GM21717 (cell line): ENCODE results near the gene GPR162.

Experiments used
- ATAC-seq: cut with Tn5 transposase; IDR thresholded peaks from one replicate; pipeline ENCODE4 v1.9.1; 2021; ENCODE audit warnings: mild to moderate bottlenecking, moderate library complexity; ENCODE audit not compliant: unreplicated experiment

GPR162 gene

GRCh38 chr12:6834254-6834653 is 12.6 kb downstream of the GPR162 start:
- ATAC-seq = no peak

GRCh38 chr12:6834873-6835272 is 13.3 kb downstream of the GPR162 start:
- ATAC-seq = no peak

- ATAC-seq = no peak
These were observed 15.2 kb downstream of the GPR162 start for GRCh38 chr12:6836851-6837250.

DNA sequence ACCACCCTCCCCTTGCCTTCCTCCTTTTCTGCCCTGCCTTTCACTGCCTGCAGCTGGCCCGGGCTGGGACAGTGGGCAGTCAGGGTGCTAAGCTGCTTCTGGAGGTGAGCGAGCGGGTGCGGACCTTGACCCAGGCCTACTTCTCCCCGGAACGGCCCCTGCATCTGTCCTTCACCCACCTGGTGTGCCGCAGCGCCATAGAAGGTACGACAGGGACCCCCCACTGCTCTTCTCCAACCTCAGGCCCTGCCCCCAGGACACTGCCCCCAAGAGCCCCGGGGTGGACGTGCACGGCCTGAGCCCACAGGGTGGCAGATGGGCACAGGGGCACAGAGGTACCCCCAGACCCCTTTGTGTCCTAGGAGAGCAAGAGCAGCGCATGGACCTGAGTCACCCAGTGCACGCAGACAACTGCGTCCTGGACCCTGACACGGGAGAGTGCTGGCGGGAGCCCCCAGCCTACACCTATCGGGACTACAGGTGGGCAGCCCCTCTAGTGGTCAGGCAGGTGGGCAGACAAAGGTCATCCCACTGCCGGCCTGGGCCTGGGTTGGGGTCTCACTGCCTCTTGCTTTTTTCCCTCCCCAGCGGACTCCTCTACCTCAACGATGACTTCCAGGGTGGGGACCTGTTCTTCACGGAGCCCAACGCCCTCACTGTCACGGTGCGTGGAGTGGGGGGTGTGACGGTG is 15.9 kb downstream of the GPR162 start:
- ATAC-seq = no peak

- ATAC-seq = no peak
These were observed 17.2 kb downstream of the GPR162 start for GRCh38 chr12:6838854-6839253.

- peak; percentile 70 for ATAC-seq
These were observed 18.0 kb downstream of the GPR162 start for GRCh38 chr12:6839482-6840201.

- ATAC-seq = no peak
These were observed 18.7 kb downstream of the GPR162 start for GRCh38 chr12:6840330-6840729.

DNA sequence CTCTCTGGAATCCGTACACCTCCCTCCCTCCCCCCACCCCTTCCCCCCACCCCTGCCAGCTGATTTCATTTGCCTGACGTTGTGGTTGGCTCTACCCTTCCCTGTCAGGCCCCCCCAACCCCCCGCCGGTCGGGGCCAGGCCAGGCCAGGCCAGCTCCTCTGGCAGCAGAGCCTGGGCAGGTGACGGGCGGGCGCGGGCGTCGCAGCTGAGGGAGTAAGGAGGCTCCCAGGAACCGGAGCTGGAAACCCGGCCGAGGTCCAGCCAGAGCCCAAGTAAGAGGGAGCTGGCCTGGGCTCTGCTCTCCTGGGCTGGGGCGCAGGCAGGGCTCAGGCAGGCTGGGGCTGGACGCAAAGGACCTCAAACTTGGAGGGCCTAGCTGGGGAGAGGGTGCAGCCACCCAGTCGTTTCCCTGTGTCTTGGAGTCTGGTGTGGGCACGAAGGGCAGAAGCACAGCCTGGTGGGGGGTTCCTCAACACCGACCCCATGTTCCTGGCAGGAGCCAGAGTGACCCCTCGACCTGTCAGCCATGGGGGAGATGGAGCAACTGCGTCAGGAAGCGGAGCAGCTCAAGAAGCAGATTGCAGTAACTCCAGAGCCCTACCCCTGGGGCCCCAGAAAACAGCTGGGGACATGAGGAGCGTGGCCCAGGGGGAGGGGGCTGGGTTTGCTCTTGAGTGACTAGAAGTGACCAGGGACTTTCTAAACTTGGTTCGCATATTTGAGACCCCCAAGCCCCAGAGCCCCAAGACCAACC is 19.3 kb downstream of the GPR162 start, which contains the start of gene GNB3:
TSS of gene GNB3 (plus strand) at position 165 of the 755 bp plus-strand sequence. CDS start at position 528, 363 bp downstream.
- no peak for ATAC-seq

GRCh38 chr12:6842075-6842474 is 20.5 kb downstream of the GPR162 start:
- ATAC-seq = no peak

DNA sequence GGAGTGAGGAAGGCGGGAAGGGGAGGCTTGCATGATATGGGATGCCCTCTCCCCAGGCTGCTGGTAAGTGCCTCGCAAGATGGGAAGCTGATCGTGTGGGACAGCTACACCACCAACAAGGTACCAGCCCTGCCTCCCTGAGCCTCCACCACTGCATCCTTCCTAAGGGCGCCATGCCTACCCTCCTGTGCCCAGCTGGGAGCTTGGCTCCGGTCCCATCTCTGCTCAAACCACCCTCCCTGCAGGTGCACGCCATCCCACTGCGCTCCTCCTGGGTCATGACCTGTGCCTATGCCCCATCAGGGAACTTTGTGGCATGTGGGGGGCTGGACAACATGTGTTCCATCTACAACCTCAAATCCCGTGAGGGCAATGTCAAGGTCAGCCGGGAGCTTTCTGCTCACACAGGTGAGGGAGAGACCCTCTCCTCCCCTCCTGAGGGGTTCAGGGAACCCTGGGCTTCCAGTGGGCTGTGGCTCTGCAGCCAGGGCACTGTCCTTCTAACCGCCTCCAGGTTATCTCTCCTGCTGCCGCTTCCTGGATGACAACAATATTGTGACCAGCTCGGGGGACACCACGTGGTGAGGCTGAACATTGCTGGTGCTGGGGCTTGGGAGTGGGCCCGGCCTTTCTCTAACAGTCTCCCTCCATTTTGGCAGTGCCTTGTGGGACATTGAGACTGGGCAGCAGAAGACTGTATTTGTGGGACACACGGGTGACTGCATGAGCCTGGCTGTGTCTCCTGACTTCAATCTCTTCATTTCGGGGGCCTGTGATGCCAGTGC is 21.7 kb downstream of the GPR162 start:
- ATAC-seq = no peak

- ATAC-seq = no peak
These were observed 23.8 kb downstream of the GPR162 start for GRCh38 chr12:6845395-6845794.

DNA sequence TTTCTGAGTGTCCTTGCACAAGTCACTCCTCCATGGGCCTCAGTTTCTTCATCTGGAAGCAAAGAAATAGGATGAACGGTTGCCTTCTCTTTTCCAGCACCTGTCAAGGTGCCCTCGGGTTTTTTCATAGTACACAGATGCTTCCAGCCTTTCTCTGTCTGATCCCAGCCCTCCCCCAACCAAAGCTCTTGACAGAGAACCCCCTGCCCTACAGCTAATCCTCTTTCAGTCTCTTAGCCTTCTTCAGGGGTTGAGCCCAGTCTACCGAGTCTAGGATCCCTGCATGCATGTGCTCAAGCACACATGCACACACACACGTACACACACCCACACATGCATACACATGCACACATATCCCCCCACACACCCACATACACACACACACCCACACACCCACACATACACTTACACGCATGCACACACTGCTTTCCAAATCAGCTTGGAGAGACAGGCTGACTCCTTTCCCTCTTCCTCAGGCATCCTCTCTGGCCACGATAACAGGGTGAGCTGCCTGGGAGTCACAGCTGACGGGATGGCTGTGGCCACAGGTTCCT is 24.8 kb downstream of the GPR162 start:
- ATAC-seq = no peak

- no peak for ATAC-seq
These were observed 26.1 kb downstream of the GPR162 start for GRCh38 chr12:6847676-6848075.

DNA sequence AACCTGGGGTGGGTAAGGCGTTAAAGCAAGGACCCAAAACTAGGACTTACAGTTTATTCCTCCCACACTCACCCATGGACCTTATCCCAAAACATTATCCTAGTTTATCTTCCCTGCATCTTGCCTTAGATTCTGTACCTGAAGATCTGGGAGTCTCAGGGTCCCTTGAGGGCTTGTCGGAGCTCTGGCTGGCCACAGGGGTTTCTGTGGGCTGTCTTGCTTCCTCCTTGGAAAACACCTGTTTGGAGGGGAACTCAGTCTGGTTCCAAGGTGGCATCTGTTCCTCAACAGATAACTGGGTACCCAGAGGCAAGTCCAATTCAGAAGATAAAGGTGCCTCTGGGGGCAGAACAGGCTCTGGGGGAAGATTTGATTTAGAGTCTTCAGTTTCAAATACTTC is 27.8 kb downstream of the GPR162 start:
- no peak for ATAC-seq

DNA sequence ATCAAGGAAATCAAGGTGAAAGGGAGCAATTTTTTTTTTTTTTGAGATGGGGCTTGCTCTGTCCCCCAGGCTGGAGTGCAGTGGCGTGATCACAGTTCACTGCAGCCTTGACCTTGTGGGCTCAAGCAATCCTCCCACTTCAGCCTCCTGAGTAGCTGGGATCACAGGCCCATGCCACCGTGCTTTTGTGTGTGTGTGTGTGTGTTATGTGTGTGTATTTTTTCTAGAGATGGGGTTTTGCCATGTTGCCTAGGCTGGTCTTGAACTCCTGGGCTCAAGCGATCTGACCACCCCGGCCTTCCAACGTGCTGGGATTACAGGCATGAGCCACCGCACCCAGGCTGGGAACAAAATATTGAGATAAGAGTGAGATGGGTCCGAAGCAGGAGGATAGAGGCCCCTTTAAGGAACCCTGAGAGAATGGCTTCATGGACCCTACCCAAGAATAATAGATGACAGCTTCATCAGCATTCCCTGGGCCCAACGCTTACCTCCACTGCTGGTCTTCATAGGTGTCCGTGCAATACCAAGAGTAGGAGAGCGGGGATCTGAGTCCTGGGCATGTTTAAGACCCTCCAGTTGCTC is 28.4 kb downstream of the GPR162 start:
- no peak for ATAC-seq

GRCh38 chr12:6850796-6851152 is 29.2 kb downstream of the GPR162 start:
- ATAC-seq = no peak

GRCh38 chr12:6851153-6851920 is 29.7 kb downstream of the GPR162 start, which contains the start of gene CDCA3:
TSS of gene CDCA3 (minus strand) at chr12:6851286. CDS start at chr12:6850952, 334 bp downstream.
- peak; percentile 49 for ATAC-seq

- ATAC-seq = peak; percentile 73
These were observed 30.5 kb downstream of the GPR162 start, which contains the start of gene USP5 for GRCh38 chr12:6851921-6852650. TSS of gene USP5 (plus strand) at chr12:6852150. CDS start at chr12:6852180, 30 bp downstream.
